Astrocyte of the spinal cord (primary cell): ENCODE results near the gene CASK.
A peak's percentile ranks its signal among the peaks of the same experiment; 100 is the strongest.
"Not testable (repeated sequence)": the region's sequence is repeated elsewhere in the genome, so short reads cannot be mapped to it uniquely, and the experiment has no call there.

Experiments used
- DNase-seq: peaks from one replicate; pipeline ENCODE4 v3.0.0; 2011; ENCODE audit warnings: low read depth, low spot score
- H3K4me3 ChIP-seq: 2 replicates; pipeline ENCODE4 v1.5.1; 2011; ENCODE audit warnings: low read depth, mild to moderate bottlenecking, low read length, moderate library complexity
- CTCF ChIP-seq: IDR thresholded peaks from 2 replicates; pipeline ENCODE4 v1.5.1; 2012; ENCODE audit warnings: low read depth, mild to moderate bottlenecking, low read length, inconsistent platforms
- in situ Hi-C: cut with HindIII; loops from 2 replicates; pipeline ENCODE4 v1.10.0; 2017; ENCODE audit warnings: low sequenced_read_pairs

Gene CASK

GRCh38 chrX:41607264-41607832 is 316.0 kb downstream of the CASK start:
- no peak for TF ChIP-seq CTCF
- DNase-seq, result no peak
- in situ Hi-C loops, result no loop called here
- H3K4me3 ChIP-seq, result no peak overlapping the region

GRCh38 chrX:41606057-41606456 is 317.3 kb downstream of the CASK start:
- H3K4me3 ChIP-seq, DNase-seq, in situ Hi-C loops: not testable (repeated sequence)

- no peak for DNase-seq
- no peak for TF ChIP-seq CTCF
- in situ Hi-C loops, result no loop called here
- H3K4me3 ChIP-seq, result no peak overlapping the region
Observed at GRCh38 chrX:41604766-41605543, 318.4 kb downstream of the CASK start.

GRCh38 chrX:41604177-41604576 is 319.2 kb downstream of the CASK start:
- no peak for DNase-seq
- H3K4me3 ChIP-seq, result no peak overlapping the region
- no peak for TF ChIP-seq CTCF
- in situ Hi-C loops, result no loop called here

GRCh38 chrX:41603596-41603995 is 319.8 kb downstream of the CASK start:
- H3K4me3 ChIP-seq, result no peak overlapping the region
- DNase-seq, result no peak
- in situ Hi-C loops, result no loop called here
- no peak for TF ChIP-seq CTCF

GRCh38 chrX:41602816-41603345 is 320.5 kb downstream of the CASK start:
- no peak for TF ChIP-seq CTCF
- no peak for DNase-seq
- in situ Hi-C loops, result no loop called here

GRCh38 chrX:41600291-41600690 is 323.1 kb downstream of the CASK start:
- TF ChIP-seq CTCF, result no peak
- H3K4me3 ChIP-seq, result no peak overlapping the region
- in situ Hi-C loops, result no loop called here
- DNase-seq, result peak; percentile 59

More at GRCh38 chrX:41602816-41603345, 320.5 kb downstream of the CASK start:
- no peak overlapping the region for H3K4me3 ChIP-seq
